ENCODE measurements around the gene AKNA.

The AKNA gene

DNA sequence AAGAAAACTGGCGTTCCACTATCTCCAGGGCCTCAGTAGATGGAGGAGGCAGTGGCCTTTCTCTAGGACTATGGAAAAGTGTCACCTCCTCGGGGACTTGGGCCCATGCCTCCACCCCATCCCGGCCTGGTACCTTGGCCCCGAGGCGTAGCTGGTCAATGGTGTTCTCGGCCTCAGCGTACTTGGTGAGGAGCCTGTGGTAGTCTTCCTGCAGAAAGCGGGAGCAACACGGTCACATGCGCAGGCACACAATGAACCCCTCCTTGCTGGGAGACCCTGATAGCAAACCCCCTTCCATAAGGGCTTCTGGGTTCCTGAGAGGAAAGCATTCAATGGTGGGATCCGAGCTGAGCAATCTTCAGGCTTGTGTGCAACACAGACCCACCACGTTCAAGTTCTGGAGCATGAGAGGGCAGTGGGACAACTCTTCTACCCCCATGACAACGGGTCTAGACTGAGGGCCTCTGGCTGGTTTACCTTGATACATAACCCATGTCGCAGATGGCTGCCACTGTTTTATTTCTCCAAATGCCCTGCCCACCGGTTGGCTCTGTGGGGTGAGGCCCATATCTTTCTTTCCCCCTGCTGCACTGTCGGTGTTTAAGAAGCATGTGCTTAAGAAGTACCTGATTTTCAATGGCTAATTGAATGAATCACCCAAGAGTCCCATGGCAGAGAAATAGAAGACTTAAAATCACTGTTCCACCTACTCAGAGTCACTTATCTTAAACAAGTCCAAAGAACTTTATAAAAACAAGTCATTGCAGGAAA, 13.6 kb downstream of the AKNA start:
- DNase-seq (ENCODE audit: low spot score), result no peak

DNA sequence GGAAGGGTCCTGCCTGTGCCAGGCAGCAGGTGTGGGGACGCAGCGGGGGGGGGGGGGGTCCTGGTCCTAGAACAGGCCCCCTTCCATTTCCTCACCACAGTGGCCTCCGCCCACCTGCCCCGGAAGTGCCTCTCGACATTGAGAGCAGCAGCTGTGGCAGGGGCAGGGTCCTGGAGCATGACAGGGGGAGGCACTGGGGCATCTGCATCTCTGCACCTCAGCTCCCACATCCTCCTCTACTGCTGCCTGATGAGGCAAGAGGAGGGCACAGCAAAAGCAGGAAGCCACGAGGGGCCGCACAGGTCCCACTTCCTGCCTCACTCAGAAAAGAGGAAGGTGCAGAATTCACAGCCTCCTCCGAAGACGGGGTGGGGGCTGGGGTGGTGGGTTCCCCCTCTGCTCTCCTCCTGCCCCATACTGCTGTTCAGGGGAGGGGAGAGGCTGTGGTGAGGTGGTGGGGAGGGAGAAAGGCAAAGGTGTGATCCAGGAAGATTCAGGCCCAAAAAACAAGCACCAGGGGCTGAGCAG, 14.8 kb downstream of the AKNA start:
- no peak for DNase-seq (ENCODE audit: low spot score)

DNA sequence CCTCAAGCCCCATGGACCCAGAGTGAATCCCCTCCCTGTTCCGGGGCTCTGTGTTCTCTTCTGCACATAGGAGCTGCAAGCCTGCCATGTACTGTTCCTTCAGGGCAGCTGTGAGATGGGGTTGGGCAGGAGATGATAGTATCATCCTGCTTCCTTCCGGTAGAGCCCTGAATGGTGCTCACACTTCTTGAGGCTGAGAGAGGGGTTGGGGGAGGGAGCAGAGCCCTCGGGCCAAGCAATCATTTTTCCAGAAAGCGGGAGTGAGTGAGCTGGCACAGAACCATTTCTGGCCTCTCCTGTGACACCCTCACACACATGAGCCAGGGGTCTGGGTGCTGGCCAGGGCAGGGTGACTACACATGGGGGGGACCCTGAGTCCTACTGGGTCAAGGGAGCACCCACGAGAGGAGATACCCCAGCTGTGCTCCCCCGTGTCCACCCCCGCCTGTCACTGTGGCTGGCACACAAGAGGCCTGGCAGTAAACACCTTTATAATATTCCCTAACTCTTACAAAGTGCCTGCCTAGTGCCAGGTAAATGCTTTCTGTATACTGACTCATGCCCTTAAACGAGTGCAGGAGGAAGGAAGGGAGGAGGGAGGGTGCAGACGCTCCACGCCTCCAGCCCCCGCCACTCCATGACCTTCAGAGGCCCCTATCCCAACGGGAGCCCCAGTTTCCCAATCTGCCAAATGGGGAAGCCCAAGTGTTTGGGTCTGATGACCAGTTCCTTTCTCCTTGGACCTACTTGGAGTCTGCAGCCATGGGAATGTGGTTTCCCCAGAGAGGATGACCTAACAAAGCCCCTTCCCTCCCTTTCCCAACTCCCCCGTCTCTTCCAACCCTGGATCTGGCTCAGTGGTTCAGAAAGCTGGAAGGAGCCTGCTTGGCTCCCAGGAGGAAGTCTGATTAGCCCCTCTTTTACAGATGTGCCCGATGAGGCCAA, 15.5 kb downstream of the AKNA start:
- DNase-seq (ENCODE audit: low spot score), result no peak

DNA sequence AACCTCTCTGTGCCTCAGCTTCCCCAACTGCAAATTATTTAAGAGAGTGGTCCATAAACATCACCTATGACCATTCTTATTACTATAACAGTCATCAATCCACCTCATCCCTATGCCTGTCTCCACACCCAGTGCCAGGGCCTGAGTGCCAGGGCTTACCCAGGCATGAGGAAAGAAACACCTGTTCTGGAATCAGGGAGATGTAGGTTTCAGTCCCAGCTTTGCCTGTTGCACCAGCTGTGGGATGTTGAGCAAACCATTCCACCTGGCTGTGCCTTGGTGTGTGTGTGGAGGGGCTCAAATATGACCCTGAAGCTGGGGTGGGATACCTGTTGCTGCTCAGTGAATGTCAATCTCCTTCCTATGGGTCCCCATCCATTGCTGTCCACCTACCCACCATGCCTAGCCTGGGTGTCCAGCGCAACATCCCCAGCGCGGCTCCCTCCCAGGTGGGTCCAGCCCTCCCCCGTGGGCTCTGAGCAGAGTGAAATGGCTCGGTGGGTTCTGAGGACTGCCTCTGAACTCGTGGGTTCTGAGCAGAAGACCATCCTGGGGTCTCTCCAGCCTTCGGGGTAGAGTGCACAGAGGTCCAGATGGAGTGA, 16.3 kb downstream of the AKNA start:
- no peak for DNase-seq (ENCODE audit: low spot score)

DNA sequence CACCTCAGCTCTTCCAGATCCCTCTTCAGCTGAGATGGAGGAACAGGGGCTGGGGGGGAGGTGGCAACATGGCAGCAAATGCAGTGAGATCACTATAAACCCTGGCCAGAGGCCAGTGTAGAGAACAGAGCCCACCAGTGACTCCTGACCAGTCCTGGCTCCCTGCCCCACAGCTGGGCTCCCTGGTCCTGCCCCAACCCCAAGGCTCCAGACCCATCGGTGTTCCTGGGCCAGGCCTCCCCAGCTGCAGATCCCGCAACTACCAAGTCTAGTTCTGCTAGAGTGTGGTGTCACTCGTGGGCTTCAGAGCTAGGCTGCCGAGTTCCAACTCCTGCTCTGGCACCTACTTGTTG, 16.8 kb downstream of the AKNA start:
- DNase-seq (ENCODE audit: low spot score), result no peak

DNA sequence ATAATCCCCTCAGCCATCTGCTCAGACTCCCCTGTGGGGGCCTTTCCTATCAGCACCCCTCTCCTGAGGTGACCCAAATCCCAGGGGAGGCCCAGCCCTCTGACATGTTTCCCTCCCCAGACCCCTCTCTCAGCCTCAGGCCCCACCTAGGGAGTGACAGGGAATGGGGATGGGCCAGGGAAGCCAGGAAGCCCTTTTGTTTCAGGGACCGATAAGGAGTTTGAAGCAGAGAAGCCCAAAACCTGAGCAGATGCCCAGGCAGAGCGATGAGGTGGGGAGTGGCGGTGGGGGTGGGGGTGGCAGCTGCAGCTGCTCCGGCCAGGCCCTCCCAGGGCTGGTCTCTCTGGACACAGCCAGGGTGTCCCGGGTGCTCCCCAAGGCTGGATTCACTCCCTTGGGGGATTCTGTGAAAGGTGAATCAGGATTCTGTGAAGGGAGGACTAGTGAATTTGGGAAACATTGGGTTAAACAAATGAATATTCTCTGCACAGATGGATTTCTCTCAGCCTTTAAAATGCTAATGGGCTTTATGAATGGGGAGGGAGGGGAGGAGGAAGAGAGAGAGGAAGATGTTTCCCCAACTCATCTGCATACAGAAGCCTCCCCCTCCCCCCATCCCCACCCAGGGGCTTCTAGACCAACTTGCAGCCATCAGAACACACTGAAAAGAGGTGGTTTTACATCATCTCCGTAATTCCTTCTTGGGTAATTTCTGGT, 17.4 kb downstream of the AKNA start:
- DNase-seq (ENCODE audit: low spot score), result no peak

DNA sequence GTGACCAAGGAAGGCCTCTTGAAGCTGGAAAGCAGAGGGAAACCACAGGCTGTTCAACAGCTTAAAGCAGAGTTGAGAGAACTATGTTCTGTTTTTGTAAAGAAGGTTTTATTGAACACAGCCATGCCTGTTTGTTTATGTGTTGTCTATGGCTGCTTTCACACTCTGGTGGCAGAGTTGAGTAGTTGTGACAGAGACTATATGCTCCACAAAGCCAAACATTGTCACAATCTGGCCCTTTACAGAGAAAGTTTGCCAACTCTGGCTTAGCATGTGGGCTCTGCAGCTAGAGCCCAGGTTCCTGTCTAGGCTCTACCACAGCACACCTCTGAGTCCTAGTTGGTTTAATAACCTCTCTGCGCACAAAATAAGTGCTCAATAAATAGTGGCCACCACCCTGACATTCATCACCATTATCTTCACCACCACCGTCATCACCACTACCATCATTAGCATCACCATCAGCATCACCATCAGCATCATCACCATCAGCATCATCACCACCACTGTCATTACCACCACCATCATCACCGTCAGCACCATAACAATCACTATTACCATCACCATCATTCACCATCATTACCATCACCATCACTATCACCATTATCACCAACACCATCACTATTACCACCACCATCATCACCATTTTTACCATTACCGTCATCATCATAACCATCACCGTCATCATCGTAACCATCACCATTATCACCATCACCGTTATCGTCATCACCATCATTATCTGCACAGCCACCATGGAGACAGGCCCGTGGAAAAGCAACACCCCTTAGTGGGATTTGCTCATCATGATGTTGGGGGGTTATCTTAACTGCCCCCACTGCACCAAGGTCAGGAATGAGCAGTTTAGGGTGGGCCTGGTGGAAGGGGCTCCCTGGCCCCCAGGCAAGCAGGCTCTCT, 18.3 kb downstream of the AKNA start:
- no peak for DNase-seq (ENCODE audit: low spot score)

DNA sequence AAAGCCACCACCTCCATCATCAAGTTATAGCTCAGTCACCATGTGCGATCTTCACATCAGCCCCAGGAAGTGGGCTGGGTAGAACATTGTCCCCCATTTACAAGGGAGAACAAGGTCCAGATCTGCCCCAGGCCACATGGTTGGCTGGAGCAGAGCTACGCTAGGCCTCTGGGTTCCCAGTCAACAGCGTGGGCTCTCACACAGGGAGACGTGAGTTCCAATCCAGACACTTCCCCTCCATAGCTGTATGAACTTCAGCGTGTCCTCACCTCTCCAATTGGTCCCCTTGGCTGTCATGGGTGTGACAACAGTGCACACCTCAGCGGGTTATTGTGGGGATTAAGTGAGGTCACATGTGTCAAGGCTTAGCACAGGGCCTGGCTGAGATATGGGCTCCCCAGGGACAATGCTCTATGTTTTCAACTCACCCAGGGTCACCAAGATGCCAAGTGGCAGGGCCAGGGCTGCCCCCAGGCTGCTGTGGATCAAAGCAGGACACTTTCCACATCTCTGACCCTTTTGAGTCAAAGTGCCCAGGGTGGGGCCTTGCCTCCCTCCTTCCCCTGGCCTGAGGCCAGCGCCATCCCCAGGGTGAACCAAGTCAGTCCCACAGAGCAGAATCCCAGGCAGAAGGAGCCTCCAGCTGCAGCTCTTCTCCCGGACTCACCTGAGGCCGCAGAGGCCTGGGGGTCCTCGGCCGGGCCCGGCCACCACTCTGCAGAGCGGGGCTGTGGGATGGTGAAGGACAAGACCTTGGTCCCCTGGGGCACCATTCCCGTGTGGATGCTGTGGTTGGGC, 19.8 kb downstream of the AKNA start:
- DNase-seq (ENCODE audit: low spot score), result no peak

DNA sequence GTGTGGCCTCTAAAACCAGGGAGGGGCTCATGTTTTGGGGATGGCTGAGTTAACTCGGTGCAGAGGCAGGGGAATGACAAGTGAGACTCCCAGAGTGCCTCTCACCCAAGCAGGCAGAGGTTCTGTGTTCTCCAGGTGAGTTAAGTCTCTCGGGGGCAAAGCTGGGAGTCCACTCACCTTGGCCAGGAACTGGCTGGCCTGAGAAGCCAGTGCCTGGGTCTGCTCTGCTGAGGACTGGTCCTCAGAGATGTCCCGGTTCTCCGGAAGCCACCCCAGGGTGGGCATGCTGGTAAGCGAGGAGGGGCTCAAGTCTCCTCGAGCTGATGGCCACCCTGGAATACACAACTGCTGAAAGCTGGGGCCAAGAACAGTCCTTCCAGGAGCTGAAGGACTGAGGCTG, 20.4 kb downstream of the AKNA start:
- DNase-seq (ENCODE audit: low spot score), result no peak

DNA sequence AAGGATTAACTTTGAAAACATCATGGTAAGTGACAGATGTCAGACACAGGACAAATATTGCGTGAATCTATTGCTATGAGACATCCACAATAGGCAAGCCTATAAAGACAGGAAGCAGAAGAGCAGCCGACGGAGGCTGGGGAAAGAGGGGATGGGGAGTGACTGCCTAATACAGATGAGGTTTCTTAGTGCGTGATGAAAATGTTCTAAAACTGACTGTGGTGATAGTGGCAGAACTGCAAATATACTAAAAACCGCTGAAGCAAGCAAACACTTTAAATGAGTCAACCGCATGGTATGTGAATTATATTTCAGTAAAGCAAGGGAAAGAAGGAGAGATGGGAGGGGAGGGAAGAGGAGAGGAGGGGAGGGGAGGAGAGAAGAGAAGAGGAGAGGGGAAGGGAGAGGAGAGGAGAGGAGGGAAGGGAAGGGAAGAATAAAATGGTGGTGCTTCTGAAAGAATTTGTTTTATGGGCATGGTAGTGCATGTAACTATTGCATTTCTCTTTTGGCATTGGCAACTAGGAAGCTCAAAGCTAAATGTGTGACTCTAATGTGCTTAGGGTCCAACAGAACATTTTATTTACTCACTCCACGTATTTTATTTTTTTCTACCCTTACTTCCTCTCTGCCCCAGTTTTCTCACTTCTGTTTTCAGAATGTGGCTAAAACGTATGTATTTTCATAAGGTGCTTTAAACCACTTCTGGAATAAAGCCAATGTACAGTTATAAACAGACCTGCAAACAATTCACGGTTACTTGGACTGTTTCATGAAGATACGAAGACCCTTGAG, 21.3 kb downstream of the AKNA start:
- DNase-seq (ENCODE audit: low spot score), result no peak

DNA sequence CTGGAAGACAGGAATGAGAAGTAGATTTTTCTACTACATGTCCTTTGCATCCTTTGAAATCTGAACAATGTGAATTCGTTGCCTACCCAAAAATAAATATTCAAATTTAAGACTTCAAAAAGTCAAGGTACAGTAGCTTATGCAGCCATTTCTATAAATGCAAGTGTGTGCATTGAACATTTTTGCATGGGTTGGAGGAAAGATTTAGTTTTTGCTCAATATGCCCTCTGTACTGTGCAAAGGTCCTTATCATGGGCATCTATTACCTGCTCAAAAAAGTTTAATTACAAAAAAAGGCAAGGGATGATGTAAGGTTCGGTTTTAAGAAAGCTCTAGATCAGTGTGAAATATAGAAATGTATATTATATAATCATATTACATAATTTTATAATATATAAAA, 22.6 kb downstream of the AKNA start:
- DNase-seq (ENCODE audit: low spot score), result no peak

DNA sequence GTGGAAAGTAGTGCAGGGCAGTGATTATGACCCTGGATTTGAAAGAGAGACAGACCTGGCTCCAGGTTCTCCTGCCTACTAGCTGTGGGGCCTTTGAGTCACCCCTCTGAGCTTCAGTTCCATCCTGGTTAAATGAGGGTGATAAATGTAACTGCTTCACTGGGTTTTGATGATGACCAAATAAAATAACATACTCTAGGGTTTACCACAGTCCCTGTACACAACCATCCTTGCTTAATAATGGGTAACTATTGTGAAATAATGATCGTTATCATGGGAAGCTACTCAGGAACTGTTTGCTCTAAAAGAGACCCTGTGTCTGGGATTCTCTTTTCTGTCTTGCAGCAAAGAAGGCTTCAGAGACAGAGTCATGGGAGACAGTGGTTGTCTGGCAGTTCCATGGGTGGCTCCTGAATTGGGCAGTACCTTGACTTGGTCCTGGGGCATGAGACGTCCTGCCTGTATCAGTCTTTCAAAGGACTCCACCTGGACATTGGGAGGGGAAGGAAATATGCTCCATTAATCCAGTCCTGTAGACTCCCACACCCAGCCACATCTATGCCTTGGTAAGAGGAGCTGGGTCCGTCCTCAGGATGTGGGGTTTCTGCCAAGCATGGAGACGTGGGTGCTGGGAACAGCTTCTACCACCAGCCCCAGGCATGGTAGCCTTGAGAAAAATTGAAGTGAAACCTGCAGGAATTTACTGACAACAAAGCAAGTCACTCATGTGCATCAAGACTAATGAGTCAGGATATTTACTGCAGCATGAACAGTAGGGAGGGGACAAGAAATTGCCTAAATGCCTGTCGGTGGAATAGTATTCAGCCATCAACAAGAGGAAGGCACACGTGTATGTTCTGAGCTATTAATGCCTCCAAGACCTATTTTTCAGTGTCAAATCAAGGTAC, 23.4 kb downstream of the AKNA start:
- DNase-seq (ENCODE audit: low spot score), result no peak

DNA sequence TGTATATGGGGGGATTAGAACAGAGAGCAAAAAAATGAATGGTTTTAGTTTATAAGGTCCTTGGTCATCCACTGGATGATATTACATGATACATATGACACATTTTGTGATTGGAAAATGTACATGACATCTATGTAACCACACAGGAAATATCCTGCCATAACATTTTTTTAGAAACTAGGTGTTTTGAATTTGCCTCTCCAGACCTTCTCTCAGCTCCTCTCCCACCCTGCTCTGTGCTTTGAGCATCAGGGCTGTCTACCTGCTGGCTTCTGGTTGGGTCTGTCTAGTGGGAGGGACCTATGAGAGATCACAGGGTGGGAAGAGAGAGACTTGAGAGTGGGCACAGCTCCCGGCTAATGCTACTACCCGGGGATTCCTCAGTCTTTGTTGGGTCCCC, 24.4 kb downstream of the AKNA start:
- no peak for DNase-seq (ENCODE audit: low spot score)

DNA sequence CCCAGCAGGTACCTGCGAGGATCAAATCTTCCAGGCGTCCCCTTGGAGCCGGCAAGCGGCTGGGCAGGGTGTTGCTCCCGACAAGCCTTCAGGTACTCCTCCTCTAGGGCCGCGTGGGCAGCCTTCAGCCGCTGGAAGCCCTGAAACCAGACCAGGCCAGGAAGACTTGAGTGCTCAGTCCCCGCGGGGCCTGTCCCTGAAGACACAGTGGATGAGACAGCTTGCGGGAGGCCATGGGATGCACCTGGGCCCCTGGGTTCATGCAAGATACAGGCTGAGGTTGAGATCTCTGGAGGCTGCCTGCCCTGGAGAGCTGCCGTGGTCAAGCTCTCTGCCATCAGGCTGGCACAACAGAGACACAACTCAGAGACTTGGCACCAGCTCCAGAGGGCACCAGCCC, 25.4 kb downstream of the AKNA start:
- no peak for DNase-seq (ENCODE audit: low spot score)

DNA sequence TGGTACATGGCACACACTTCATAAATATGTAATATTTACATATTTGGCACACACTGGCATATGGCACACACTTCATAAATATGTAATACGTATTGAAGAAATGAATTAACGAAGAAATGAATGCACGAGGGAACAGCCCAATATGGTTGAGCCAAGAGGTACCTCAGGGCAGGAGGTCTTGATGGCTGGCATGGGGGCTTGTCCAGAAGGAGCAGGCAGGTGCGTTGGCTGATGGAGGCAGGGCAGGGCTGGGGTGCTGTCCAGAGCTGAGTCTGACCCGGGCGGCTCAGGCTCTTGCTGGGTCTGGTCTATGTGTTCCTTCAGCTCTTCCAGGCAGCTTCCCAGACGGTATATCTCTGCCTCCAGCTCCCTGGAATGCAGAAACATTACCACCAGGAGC, 26.2 kb downstream of the AKNA start:
- no peak for DNase-seq (ENCODE audit: low spot score)

DNA sequence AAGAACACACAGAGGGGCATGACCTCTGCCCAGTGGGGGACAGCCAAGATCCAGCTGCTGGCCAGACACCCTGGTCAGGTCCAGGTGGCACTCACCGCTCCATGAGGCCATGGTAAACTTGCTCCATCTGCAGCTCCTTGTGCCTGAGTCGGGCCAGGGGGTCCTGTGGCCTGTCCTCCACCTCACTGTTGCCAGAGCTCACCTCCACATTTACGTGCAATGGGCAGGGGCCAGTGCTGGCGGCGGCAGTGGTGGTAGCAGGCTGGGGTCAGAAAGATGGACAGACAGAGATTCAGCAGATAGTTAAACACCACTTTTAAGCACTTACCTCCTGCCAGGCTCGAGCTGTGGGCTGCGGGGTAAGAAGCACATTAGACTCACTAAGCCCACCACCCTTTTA, 28.0 kb downstream of the AKNA start:
- no peak for DNase-seq (ENCODE audit: low spot score)

DNA sequence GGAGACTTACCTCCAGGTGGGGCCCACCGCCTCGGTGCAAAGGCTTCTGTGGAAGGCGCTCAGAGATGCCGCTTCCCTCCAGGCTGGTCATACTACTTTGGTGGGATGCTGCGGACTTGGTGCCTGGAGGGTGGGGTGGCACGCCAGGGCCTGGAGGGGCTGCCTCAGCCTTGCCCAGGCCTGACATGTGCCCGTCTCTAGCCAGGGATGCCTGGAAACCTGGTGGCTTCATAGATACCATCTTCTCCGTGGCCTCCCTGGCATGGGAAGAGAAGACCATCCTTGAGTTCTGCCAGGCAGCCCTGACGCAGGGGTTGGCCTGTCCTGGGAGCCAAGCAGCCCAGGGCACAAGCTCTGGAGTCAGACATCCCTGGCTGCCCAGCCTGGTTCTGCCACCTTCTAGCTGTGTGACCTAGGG, 29.9 kb downstream of the AKNA start:
- DNase-seq (ENCODE audit: low spot score), result no peak

DNA sequence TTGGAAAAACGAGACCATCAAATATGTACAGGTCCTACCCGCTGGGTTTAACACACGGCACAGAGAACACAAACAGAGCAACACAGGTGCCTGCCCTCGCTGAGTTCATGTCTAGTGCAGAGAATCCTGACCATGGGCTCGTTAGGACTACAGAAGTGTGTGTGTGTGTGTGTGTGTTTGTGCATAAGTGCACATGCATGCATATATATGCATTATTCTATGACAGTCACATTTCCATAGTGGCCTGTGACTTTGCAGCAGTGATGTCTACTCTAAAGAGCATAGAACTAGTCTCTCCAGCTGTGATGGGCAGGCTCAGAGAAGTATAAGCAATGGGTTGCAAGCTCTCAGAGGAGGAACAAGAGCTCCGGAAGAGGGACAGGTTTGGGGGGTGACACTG, 30.4 kb downstream of the AKNA start:
- DNase-seq (ENCODE audit: low spot score), result no peak
